IMR-90 (cell line): ENCODE data around the gene IFRD2.

Experiments
- CEBPB ChIP-seq: IDR thresholded peaks from 2 replicates; pipeline ENCODE4 v1.6.1; 2012; ENCODE audit warnings: low read depth, low read length, improper control_type of control experiment
- CHD1 ChIP-seq: IDR thresholded peaks from 2 replicates; pipeline ENCODE4 v1.6.1; 2012; ENCODE audit warnings: low read depth, low read length, improper control_type of control experiment
- CTCF ChIP-seq: conservative IDR thresholded peaks from 2 replicates; pipeline ENCODE4 v1.5.1; 2012; ENCODE audit warnings: mild to moderate bottlenecking, low read depth, low read length, improper control_type of control experiment
- ELK1 ChIP-seq: fragments of 150-350 bp; IDR thresholded peaks from 2 replicates; pipeline ENCODE4 v1.6.1; 2016; ENCODE audit warnings: low read depth, mild to moderate bottlenecking, low read length, moderate library complexity, borderline replicate concordance
- FOS ChIP-seq: fragments of 150-350 bp; IDR thresholded peaks from 2 replicates; pipeline ENCODE4 v1.6.1; 2016; ENCODE audit warnings: low read depth, low read length
- MAFK ChIP-seq: IDR thresholded peaks from 2 replicates; pipeline ENCODE4 v1.6.1; 2012; ENCODE audit warnings: low read depth, low read length, improper control_type of control experiment
- MXI1 ChIP-seq: IDR thresholded peaks from 2 replicates; pipeline ENCODE4 v1.6.1; 2012; ENCODE audit warnings: low read depth, mild to moderate bottlenecking, low read length, moderate library complexity, borderline replicate concordance
- POLR2A ChIP-seq: IDR thresholded peaks from 2 replicates; pipeline ENCODE4 v1.6.1; 2012; ENCODE audit warnings: mild to moderate bottlenecking, low read depth, low read length
- RAD21 ChIP-seq: IDR thresholded peaks from 2 replicates; pipeline ENCODE4 v1.6.1; 2012; ENCODE audit warnings: low read length, improper control_type of control experiment
- RCOR1 ChIP-seq: IDR thresholded peaks from 2 replicates; pipeline ENCODE4 v1.6.1; 2012; ENCODE audit warnings: mild to moderate bottlenecking, low read length, improper control_type of control experiment; ENCODE audit not compliant: insufficient replicate concordance
- SMC3 ChIP-seq: fragments of 150-350 bp; IDR thresholded peaks from 2 replicates; pipeline ENCODE4 v1.6.1; 2016; ENCODE audit warnings: low read depth, mild to moderate bottlenecking, antibody characterized with exemption, low read length, moderate library complexity
- USF2 ChIP-seq: fragments of 150-350 bp; IDR thresholded peaks from 2 replicates; pipeline ENCODE4 v1.6.1; 2017; ENCODE audit warnings: mild to moderate bottlenecking, antibody characterized with exemption, low read length, low read depth

GRCh38 chr3:50261505-50261904, 30.7 kb downstream of the IFRD2 start:
- no peak for TF ChIP-seq MXI1
- TF ChIP-seq SMC3: no peak
- no peak for TF ChIP-seq POLR2A
- TF ChIP-seq CTCF: no peak
- TF ChIP-seq MAFK: no peak
- no peak for TF ChIP-seq FOS
- TF ChIP-seq CEBPB: no peak
- no peak for TF ChIP-seq USF2
- TF ChIP-seq CHD1: no peak
- no peak for TF ChIP-seq ELK1
- no peak for TF ChIP-seq RAD21
- no peak for TF ChIP-seq RCOR1
